ENCODE measurements around the gene SNX6.
"Not testable (repeated sequence)": the region's sequence is repeated elsewhere in the genome, so short reads cannot be mapped to it uniquely, and the experiment has no call there.

DNA sequence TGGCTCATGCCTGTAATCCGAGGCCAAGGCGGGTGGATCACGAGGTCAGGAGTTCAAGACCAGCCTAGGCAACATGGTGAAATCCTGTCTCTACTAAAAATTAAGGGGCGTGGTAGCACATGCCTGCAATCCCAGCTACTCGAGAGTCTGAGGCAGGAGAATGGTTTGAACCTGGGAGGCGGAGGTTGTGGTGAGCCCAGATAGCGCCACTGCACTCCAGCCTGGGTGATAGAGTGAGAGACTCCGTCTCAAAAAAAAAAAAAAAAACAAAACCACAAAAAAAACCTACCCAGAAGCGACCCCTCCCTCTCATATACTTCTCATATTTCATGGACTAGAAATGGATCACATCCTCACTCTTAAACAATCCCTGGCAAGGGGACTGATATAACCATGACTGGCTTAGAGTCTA, 4.4 kb upstream of the SNX6 start:
- TF ChIP-seq, protein P1, sequence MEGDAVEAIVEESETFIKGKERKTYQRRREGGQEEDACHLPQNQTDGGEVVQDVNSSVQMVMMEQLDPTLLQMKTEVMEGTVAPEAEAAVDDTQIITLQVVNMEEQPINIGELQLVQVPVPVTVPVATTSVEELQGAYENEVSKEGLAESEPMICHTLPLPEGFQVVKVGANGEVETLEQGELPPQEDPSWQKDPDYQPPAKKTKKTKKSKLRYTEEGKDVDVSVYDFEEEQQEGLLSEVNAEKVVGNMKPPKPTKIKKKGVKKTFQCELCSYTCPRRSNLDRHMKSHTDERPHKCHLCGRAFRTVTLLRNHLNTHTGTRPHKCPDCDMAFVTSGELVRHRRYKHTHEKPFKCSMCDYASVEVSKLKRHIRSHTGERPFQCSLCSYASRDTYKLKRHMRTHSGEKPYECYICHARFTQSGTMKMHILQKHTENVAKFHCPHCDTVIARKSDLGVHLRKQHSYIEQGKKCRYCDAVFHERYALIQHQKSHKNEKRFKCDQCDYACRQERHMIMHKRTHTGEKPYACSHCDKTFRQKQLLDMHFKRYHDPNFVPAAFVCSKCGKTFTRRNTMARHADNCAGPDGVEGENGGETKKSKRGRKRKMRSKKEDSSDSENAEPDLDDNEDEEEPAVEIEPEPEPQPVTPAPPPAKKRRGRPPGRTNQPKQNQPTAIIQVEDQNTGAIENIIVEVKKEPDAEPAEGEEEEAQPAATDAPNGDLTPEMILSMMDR (IDR thresholded peaks at IDR 0.05) = not testable (repeated sequence)
- TF ChIP-seq POLR2A (IDR thresholded peaks at IDR 0.05) = not testable (repeated sequence)

Data from body of pancreas (tissue), 4 donors.